ENCODE measurements around the gene OAT.
"Not testable (repeated sequence)": the region's sequence is repeated elsewhere in the genome, so short reads cannot be mapped to it uniquely, and the experiment has no call there.

Gene OAT

DNA sequence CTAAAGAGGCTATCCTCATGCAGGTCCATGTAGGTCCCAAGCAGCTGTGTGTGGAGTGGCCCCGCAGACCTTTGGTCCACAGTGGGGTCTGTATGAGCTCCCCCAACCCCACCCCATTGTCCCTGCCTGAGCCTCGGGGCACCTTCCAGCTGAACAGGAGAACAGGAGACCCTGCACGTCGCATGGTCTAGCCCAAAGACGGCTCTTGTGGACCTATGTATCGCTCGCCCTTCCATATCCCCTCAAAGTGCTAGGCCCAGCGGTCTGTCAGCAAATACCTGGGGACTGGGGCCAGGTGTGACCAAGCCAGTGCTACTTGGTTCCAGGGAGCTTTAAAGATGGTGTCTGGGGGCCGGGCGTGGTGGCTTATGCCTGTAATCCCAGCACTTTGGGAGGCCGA is 43.0 kb downstream of the OAT start:
- DNase-seq: no peak

GRCh38 chr10:124375353-124375614 is 43.4 kb downstream of the OAT start:
- DNase-seq: no peak

DNA sequence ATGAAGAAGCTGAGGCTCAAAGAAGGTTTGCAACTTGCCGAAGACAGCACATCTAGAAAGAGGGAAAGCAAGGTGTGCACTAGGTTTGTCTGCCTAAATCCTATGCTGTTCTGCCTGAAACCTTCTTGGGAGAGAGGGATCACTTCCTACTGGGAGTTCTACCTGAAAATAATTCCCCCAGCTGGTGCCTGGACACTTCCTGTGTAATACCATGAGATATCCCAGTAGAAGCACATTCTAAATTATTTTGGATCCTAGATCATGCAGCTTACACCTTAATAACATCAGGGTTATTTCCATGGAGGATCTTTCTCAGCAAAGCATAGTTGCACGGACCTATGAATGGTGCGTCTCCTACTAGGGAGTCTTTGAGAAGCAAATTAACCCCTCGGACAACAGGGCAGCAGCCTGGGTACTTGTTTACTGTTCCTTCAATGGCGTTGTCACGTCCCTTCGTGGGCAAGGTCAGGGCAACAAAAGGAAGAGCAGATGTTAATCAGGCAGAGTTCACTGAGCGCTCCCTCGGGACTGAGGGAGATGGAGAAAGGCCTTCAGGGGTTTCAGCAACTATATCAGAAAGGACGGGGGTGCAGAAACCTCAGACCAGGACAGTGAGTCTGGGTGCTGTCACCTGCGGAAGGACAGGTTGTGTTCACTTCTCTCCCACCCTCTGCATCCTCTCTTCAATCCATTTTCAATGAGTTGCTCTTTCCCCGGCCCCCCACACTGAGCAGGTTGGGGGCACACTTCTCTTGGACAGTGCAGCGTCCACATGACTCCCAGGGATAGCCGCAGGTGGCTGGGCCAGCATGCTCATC is 44.0 kb downstream of the OAT start:
- DNase-seq: no peak

- no peak for DNase-seq
These were observed 45.8 kb downstream of the OAT start for GRCh38 chr10:124372899-124373298.

GRCh38 chr10:124370426-124370825 is 48.3 kb downstream of the OAT start:
- DNase-seq: no peak

- DNase-seq: no peak
These were observed 48.7 kb downstream of the OAT start for GRCh38 chr10:124369986-124370385.

GRCh38 chr10:124369533-124369932 is 49.2 kb downstream of the OAT start:
- not testable (repeated sequence) for DNase-seq

DNA sequence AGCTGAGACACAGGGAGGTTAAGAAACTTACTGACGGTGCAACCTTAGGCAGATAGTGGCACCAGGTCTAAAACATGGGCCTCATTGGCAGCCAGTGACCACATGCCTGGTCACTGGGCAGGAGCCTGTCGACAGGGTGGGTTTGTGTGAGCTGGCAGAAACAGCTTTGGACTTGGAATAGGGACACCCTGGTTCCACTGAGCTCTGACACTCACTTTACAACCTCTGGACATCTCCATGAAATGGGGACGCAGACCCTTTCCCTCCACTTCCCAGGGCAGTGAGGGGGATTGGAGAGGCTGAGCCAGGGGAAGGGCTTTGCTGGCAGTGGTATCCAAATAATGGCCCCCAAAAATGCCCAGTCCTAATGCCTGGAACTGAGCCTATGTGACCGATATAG is 49.7 kb downstream of the OAT start:
- no peak for DNase-seq

GRCh38 chr10:124367936-124368335 is 50.8 kb downstream of the OAT start:
- DNase-seq: no peak

DNA sequence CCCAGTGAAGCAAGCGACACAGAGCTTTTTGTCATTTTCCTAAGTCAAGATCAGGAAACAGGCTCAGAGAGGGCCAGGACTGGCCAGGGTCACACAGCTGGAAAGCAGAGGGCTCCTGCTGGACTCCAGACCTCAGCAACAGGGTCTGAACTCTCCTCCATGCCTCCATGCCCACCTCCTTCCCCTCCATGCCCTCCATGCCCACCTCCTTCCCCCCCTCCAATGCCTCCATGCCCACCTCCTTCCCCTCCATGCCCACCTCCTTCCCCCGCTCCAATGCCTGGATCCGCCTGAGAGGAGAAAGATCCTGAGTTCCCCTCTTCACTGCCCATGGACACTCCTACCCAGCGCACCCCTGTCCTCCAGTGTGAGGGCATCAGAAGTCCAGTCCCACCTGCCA is 51.3 kb downstream of the OAT start:
- no peak for DNase-seq

DNA sequence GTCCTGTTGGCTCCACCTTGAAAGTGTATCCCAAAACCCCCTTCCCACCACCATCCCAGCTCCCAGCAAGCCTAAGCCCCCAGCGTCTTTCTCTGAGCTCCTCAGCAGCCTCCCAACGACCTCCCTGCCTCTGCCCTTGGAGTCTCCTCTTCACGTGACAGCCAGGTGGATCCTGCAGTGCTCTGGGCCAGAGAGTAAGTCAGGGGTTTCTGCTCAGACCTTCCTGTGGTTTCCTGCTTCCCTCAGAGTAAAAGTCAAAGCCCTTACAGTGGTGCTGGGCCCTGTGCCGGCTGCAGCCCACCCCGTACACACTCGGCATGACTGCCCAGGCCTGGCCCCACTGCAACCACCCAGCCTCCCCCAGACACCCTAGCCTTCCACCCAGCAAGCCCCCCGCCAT is 51.9 kb downstream of the OAT start:
- no peak for DNase-seq

DNA sequence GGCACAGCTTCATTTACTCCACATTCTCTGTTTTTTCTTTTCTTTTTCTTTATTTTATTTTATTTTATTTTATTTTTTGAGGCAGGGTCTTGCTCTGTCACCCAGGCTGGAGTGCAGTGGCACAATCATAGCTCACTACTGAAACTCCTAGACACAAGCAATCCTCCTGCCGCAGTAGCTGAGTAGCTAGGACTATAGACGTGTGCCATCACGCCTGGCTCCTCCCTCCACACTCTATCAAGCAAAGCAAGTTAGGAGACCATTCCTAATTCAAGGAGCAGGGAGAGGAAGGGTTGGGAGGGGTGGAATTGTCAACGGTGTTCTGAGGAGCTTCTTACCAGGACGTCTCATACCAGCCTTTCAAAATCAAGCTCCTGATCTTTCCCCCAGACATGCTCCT is 52.4 kb downstream of the OAT start:
- DNase-seq: no peak

- DNase-seq: no peak
These were observed 54.0 kb downstream of the OAT start for GRCh38 chr10:124364674-124365073.

- no peak for DNase-seq
These were observed 56.2 kb downstream of the OAT start for GRCh38 chr10:124362568-124362967.

DNA sequence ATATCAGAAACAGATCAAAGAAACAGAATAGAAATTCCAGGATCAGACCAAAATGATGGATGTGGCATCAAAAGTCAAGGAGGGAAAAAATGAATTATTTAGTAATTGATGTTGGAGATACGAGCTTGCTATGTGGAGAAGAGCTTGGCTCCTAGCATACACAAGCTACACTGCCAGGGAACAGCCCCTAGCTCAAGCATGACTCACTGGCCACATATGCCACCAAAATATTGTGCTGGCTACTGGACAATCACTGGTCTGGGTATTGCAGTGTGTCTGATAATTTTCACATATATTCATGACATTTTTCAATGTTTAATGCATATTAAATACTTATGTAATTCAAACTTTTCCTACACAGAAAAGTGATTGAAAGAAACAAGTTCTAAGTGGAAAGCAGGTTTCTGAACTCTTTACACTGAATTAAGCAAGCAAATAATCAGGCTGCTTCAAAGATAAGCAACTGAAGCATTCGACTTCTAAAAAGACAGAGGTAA is 59.3 kb downstream of the OAT start:
- DNase-seq: no peak

DNA sequence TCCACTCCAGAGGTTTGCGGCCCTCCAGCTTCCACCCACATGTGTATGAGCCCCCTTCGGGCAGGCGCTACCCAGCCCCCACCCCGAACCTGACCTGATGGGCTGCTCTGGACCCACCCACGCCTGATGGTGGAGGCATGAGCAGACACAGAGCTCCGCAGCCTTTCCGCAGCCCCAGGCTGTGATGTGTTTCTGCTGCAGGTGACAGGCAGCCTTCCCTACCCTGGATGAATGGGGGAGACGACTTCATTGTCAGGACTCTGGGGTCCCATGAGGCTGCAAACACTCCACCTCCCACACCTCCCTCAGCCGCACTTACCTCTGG is 61.2 kb downstream of the OAT start:
- no peak for DNase-seq

DNA sequence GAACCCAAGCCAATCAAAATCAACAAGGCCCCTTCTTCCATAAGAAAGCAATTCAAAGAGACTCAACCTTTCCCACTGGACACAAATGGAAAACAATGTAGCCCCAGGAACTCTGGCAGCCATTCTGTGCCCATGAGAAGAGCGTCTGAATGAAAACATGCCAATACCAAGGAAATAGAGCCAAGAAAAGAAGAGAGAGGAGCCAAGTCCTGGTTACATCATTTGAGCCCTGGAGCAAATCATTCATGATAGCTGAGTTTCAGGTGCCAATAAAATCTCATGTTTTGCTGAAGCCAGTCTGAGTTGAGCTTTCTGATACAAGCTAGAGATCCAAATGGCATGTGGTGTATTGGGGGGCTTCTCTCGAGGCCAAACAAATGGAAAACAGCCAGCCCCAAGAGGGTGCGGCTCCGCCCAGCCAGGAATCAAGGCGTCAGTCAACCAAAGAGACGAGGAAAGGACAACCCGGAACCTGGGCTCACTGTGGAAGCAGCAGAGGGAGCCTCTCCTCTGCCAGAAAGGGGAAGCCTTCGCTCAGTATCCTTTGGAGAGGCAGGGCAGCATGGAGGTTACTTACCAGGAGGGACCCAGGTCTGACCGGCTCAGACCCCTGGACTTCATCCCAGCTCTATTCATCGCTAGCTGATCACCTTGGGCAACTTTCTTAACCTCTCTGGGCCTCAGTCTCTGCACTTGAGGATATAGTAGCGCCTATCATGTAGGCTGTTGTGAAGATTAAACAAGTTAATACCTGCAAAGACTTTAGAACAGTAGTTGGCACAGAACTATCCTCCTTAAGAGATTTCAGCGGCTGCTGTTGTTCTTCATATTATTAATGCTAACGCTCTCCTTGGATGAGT is 61.8 kb downstream of the OAT start:
- no peak for DNase-seq

DNA sequence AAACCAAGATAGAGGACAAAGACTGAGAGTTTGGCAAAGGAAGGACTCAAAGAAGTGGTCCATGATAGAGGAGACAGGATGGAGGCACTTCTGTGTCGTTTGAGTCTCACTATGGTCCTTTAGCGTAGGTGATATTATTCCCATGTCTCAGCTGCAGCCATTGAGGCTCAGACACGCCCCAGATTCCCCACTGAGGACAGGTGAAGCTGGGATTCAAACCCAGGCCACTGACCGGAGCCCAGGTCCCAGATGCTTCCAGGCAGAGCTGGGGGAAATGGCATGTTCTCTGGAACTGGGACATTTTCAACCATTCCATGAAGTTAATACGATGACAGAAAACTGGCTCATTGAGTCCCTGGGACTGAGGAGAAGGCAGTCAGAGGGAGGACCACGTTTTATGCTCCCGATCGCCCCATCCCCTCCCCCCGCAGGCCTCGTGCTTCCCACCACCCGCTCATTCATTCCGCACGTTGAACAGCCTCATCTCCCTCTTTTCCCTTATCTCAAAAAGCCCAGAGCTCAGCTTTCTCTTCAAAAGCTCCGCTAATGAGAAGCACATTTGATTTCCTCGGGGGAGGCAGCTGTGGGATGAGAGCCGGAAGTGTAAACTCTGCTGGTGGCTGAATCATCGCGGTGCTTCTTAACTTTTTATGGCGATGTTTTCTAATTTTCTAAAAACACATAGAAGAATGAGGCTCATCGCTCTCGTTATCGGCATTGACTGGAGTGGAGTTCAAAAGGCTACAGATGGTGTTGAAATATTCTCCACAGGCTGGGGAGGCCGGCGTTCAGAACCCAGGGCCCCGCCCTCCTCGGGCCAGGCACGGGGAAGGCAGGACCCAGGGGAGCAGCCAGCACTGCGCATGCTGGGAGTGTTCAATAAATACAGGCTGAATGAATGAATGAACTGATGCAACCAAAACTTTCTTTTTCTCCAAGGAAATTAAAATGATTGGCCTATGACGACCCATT is 64.0 kb downstream of the OAT start:
- no peak for DNase-seq

DNA sequence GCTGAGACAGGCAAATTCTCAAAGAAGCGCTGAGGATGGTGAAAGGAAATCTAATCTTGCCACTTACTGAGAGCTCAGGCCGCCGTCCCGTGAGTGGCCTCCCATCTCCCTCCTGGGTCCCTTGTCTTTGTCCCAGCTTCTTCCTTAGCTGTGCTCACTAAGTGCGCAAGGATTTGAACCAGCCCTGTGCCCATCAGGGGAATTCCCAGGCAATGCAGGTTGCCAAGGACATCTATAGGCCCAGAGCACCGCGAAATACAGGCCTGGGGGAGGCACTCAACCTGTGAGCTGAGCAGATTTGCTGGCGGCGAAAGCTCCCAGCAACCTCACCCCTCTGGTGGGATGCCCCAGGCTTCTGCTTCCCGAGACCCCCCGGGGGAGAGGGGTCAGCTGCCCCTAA is 64.8 kb downstream of the OAT start:
- no peak for DNase-seq

DNA sequence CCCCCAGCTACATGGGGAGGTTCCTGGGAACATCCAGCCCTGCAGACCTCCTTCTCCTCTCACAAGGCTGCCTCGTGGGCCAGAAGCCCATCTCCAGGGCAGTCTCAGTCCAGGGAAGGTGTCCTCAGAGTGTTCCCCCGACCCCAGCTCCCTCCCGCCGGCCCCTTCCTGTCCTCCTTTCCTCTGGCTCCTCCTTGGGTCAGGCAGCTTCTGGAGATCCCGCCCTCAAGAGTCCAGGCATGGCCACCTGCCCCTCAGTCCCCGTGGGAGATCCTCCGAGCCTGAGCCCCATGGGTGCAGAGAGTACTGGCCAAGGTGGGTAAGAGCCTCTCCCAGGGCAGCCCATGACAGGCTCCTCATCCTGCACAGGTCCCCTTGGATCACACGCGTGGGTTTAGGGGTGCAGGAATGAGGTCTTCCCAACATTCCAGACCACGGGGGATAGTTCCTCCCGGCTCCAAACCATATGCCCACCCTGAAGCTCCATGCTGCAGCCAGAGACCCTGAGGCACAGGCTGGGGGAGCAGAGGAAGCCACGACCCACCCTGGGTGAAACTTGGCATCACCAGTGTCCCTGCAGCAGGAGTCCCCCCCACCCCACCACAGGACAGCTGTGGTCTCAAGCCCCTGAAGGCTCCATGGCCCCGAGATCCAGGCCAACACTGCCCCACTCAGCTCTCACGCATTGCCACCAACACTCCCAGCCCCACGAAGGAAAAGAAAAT is 65.5 kb downstream of the OAT start:
- DNase-seq: no peak

- no peak for DNase-seq
These were observed 67.1 kb downstream of the OAT start for GRCh38 chr10:124351481-124352220.

- no peak for DNase-seq
These were observed 67.9 kb downstream of the OAT start for GRCh38 chr10:124350806-124351205.
